Hematopoietic multipotent progenitor cell treated with erythropoietin and hydrocortisone succinate and interleukin-3 and kit ligand, for 6 days (in vitro differentiated cells): Measurements from ENCODE around the gene SYNJ2.

Experiments
- DNase-seq: peaks from one replicate; pipeline ENCODE4 v3.0.0-alpha.2; 2015

The SYNJ2 gene

GRCh38 chr6:158086504-158087223, 105.0 kb downstream of the SYNJ2 start:
- peak; percentile 73 for DNase-seq

- no peak for DNase-seq
Measured at GRCh38 chr6:158087224-158087867, 105.7 kb downstream of the SYNJ2 start.

DNA sequence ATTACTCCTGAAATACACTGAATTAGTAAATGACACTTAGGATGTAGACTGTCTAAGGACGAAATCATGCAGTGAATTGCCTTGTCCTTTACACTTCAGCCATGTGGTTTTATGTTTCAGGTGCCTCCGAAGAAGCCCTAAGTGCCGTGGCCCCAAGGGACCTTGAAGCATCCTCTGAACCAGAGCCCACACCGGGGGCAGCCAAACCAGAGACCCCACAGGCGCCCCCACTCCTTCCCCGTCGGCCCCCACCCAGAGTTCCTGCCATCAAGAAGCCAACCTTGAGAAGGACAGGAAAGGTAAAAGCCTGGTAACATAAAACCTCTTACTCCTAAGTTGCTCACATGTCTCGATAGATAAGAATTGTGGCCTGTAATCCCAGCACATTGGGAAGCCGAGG, 111.1 kb downstream of the SYNJ2 start:
- no peak for DNase-seq

DNA sequence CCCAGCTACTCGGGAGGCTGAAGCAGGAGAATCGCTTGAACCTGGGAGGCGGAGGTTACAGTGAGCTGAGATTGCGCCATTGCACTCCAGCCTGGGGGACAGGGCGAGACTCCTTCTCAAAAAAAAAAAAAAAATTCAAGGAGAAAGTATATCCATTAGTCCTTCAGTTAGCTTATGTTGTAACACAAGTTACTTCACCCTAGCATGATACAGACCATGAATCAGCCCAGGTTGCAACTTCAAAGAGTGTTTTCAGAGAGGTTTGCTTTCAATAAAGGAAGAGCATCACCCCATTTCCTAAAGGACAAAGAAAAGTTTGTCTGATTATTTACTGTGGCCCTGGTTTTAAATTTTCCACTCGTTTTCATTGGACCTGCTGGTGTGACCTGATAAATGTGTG, 113.4 kb downstream of the SYNJ2 start:
- no peak for DNase-seq

GRCh38 chr6:158095671-158096070, 114.0 kb downstream of the SYNJ2 start:
- no peak for DNase-seq

DNA sequence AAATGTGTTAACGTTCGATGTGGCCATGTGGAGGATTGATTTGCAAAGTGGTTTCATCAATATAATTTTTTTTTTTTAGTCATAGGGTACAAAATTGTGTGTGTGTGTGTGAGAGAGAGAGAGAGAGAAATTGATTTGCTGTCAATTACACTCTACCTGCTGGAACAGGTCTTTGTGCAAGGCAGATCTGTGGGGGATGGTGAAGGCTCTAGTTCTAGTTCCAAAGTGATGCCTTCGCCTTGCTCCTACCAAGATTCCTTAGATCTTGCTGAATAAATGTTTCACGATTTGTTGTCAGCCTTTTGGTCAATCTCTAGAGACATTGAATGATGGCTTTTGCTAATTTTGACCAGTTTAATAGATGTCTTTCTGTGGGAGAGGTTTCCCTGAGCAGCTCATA, 121.6 kb downstream of the SYNJ2 start:
- DNase-seq = no peak

DNA sequence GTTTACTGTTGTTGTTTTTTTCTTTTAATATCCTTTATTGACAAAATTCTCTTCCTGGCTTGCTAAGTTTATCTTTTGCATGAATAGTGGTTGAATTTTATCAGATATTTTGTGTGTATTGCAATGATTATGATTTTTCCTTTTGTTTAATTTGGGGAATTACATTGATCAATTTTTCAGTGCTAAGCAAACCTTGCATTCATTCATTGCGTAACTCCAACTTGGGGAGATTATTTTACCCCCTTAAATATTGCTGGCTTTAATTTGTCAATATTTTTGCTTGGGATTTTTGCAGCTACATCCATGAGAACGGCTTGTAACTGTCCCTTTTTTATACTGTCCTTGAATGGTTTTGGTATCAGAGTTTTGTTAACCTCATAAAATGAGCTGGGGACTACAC, 123.0 kb downstream of the SYNJ2 start:
- DNase-seq = no peak

DNA sequence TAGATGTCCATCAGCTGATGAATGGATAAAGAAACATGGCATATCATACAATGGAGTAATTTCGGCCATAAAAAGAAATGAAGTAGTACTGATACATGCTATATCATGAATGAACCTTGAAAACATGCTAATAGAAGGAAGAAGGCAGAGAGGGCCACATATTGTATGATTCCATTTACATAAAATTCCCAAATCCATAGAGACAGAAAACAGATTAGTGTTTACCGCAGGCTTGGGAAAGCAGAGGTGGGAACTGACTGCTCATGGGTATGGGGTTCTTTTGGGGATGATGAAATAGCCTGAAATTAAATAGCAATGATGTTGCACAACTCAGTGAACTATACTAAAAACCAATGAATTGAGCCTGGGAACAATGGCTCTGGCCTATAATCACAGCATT, 128.1 kb downstream of the SYNJ2 start:
- DNase-seq = no peak

GRCh38 chr6:158110986-158111385, 129.3 kb downstream of the SYNJ2 start:
- no peak for DNase-seq

GRCh38 chr6:158111987-158112386, 130.3 kb downstream of the SYNJ2 start:
- no peak for DNase-seq

DNA sequence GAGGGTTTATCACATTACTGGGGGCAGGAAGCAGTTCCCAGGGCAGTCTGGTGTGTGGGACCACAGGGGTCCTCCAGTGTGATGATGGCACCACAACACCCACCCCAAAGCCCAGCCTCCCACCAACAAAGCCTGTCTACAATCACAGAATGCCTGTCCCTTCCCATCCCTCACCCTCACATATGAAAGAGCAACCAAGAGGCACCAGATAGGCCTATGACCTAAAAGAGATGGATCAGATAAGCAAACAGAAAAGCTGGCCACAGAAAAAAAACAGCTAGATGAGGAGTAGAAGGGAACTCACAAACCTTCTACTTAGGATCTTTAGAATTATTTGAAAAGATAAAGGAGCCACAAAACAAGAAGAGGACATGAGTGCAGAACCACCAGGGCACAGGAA, 132.1 kb downstream of the SYNJ2 start:
- DNase-seq = peak; percentile 49

DNA sequence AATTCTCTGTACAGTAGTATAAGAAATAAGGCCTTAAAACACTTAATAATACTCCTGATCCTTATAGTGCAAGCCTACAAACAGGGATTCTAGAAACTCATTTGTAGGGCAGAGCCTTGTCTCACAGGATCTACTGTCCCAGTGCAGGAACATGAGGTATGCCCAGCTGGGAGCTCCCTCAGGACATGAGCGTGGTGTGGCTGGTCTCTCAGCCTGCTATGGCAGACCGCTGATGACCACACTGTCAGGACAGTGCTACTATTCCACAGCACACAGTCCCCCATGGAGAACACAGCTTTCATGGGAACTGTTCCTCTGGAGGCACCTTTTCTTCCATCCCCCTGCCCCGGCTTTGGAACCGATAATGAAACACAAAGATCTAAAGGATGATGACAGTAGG, 133.4 kb downstream of the SYNJ2 start:
- DNase-seq = no peak

- DNase-seq = no peak
Measured at GRCh38 chr6:158115508-158115907, 133.8 kb downstream of the SYNJ2 start.

GRCh38 chr6:158118886-158119285, 137.2 kb downstream of the SYNJ2 start:
- DNase-seq = no peak

GRCh38 chr6:158121335-158121734, 139.7 kb downstream of the SYNJ2 start:
- no peak for DNase-seq

GRCh38 chr6:158122048-158122447, 140.4 kb downstream of the SYNJ2 start:
- no peak for DNase-seq

GRCh38 chr6:158124288-158124687, 142.6 kb downstream of the SYNJ2 start:
- no peak for DNase-seq

- DNase-seq = no peak
Measured at GRCh38 chr6:158125271-158125670, 143.6 kb downstream of the SYNJ2 start.

- DNase-seq = peak; percentile 73
Measured at GRCh38 chr6:158131926-158132325, 150.3 kb downstream of the SYNJ2 start.

DNA sequence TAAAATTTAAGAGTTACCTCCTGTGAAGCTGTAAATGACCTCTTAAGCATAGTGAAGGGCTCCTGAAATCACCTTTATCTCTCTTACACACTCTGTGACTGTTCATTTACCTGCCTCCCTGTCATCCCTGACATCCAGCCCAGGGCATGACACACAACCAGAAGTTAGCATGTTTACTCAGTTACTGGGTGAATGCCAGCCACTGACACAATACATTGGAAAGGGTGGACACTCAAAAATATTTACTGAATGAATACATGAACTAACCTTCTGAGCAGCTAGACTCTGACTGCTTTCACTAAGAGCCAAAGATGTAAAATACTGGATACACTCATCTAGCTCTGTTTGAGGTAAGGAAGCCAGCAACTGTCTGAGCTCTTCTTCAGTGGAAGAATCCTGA, 161.1 kb downstream of the SYNJ2 start:
- DNase-seq = no peak

GRCh38 chr6:158143700-158144099, 162.0 kb downstream of the SYNJ2 start:
- DNase-seq = peak; percentile 56
